GM06990 (cell line): ENCODE data around the gene GPRIN1.

Experiments used
- DNase-seq: peaks from one replicate; pipeline ENCODE4 v3.0.0-alpha.2; 2011; ENCODE audit not compliant: insufficient read length; ENCODE audit errors: extremely low read depth
- H3K27me3 ChIP-seq: replicated peaks from 2 replicates; pipeline ENCODE4 v1.6.0; 2011; ENCODE audit warnings: low read length; ENCODE audit not compliant: control insufficient read depth, insufficient read depth
- H3K36me3 ChIP-seq: 2 replicates; pipeline ENCODE4 v1.5.1; 2011; ENCODE audit warnings: low read length; ENCODE audit not compliant: control insufficient read depth, insufficient read depth
- H3K4me3 ChIP-seq: replicated peaks from 2 replicates; pipeline ENCODE4 v1.5.1; 2011; ENCODE audit warnings: low read depth, mild to moderate bottlenecking, control low read depth, low read length
- CTCF ChIP-seq: IDR thresholded peaks from 2 replicates; pipeline ENCODE4 v1.5.1; 2011; ENCODE audit warnings: low read length, control low read depth, mild to moderate bottlenecking, inconsistent platforms; ENCODE audit not compliant: insufficient read depth, poor library complexity, severe bottlenecking

GPRIN1 gene

DNA sequence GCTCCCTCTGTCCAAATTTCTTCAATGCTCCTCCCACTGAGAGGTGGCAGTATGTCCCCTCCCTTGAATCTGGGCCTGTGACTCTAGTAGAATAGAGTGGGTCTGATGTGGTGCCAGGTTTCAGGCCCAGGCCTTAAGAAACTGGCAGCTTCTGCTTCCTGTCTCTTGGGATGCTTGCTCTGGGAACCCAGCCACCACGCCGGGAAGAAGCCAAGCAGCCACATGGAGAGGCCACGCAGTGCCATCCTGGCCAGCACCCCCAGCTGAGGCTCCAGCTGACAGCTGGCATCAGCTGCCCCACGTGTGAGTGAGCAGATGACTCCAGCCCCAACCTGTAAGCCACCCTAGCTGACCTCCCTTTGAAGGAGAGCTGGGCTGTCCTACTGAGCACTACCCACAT lies 30.0 kb upstream of the GPRIN1 start:
- TF ChIP-seq CTCF = no peak
- H3K27me3 ChIP-seq = no peaks in the 10 kb centered on the region; the same call in none of the 2 replicates
- H3K4me3 ChIP-seq = no peak overlapping the region
- no peak for DNase-seq
- no peaks in the 10 kb centered on the region for H3K36me3 ChIP-seq

DNA sequence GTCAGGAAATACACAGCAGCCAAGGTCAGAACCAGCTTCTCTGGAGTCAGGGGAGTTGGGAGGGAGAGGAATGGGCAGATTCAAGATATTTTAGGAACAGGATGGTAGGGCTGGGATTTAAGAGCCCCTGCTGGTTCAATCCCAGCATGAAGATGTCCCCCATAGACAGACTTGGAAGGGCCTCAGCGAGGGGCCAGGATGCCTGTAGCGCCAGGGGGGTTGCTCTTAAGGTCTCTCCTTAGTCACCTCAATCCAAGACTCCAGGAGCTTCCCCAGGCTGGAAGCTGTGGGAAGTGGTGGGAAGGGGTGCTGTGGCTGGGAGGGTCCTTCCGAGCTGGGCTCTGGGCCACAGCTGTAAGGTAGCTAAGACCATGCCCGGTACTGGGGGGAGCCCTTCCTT lies 29.3 kb upstream of the GPRIN1 start:
- no peak overlapping the region for H3K4me3 ChIP-seq
- TF ChIP-seq CTCF = no peak
- no peaks in the 10 kb centered on the region; the same call in none of the 2 replicates for H3K27me3 ChIP-seq
- no peaks in the 10 kb centered on the region for H3K36me3 ChIP-seq
- DNase-seq = no peak

GRCh38 chr5:176638437-176638836 lies 28.5 kb upstream of the GPRIN1 start:
- H3K4me3 ChIP-seq = no peak overlapping the region
- H3K27me3 ChIP-seq = no peaks in the 10 kb centered on the region; the same call in none of the 2 replicates
- no peaks in the 10 kb centered on the region for H3K36me3 ChIP-seq
- TF ChIP-seq CTCF = no peak
- no peak for DNase-seq

GRCh38 chr5:176637556-176637955 lies 27.6 kb upstream of the GPRIN1 start:
- H3K4me3 ChIP-seq = no peak overlapping the region
- no peaks in the 10 kb centered on the region for H3K36me3 ChIP-seq
- TF ChIP-seq CTCF = no peak
- no peak for DNase-seq
- H3K27me3 ChIP-seq = no peaks in the 10 kb centered on the region; the same call in none of the 2 replicates

GRCh38 chr5:176636426-176636825 lies 26.5 kb upstream of the GPRIN1 start:
- no peak overlapping the region for H3K4me3 ChIP-seq
- no peak for DNase-seq
- H3K27me3 ChIP-seq = no peaks in the 10 kb centered on the region; the same call in none of the 2 replicates
- no peak for TF ChIP-seq CTCF
- H3K36me3 ChIP-seq = no peaks in the 10 kb centered on the region

DNA sequence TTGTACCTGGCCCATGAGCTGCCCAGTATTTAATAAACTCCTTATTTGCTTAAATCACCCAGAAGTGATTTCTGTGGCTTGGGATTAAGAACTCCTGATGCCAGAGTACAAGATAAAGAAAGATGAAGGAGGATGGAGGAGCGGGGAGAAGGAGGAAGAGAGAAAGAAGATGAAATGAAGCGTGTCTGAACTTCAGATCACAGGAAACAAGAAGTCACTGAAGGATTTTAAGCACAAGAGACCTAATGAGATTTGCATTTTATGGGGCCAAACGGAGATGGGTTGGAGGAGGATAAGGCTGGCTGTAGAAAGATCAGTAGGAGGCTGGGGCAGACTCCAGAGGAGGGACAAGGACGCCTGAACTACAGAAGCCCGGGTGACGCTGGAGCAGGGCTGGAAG lies 23.6 kb upstream of the GPRIN1 start:
- Histone ChIP-seq H3K4me3 (no peak overlapping the region), H3K36me3 (no peaks in the 10 kb centered on the region), H3K27me3 (peaks cover 4% of the 10 kb centered on the region)
- no peak for DNase-seq
- no peak for TF ChIP-seq CTCF
